ENCODE measurements around the gene AKAIN1.

AKAIN1 gene

GRCh38 chr18:5103286-5103685, 93.8 kb downstream of the AKAIN1 start:
- TF ChIP-seq TSHZ2 (CRISPR knock-in tag; IDR thresholded peaks at IDR 0.05) = no peak
- no peak for TF ChIP-seq ZNF565 (CRISPR knock-in tag; conservative IDR thresholded peaks at IDR 0.05; ENCODE audit: low read depth)
- TF ChIP-seq OSR1 (CRISPR knock-in tag; IDR thresholded peaks at IDR 0.05) = no peak
- TF ChIP-seq TOX (CRISPR knock-in tag; IDR thresholded peaks at IDR 0.05; ENCODE audit: borderline replicate concordance) = no peak
- no peak for TF ChIP-seq CREB5 (CRISPR knock-in tag; IDR thresholded peaks at IDR 0.05; ENCODE audit: low read depth)
- no peak for TF ChIP-seq ESRRG (CRISPR knock-in tag; IDR thresholded peaks at IDR 0.05)
- no peak for ATAC-seq

- ATAC-seq = no peak
- TF ChIP-seq ZFP30 (CRISPR knock-in tag; IDR thresholded peaks at IDR 0.05) (no peak), ZNF565 (CRISPR knock-in tag; conservative IDR thresholded peaks at IDR 0.05; ENCODE audit: low read depth) (no peak), OSR1 (CRISPR knock-in tag; IDR thresholded peaks at IDR 0.05) (no peak), ARNTL (CRISPR knock-in tag; IDR thresholded peaks at IDR 0.05; ENCODE audit: borderline replicate concordance, low read depth) (no peak), CREB5 (CRISPR knock-in tag; IDR thresholded peaks at IDR 0.05; ENCODE audit: low read depth) (no peak), ZFP3 (CRISPR knock-in tag; IDR thresholded peaks at IDR 0.05) (no peak), TSHZ2 (CRISPR knock-in tag; IDR thresholded peaks at IDR 0.05) (no peak), GLIS3 (CRISPR knock-in tag; IDR thresholded peaks at IDR 0.05) (no peak), PATZ1 (CRISPR knock-in tag; IDR thresholded peaks at IDR 0.05; ENCODE audit: borderline replicate concordance) (no peak), ISL1 (CRISPR knock-in tag; IDR thresholded peaks at IDR 0.05) (no peak), ZC3H10 (CRISPR knock-in tag; IDR thresholded peaks at IDR 0.05) (no peak), CSDC2 (CRISPR knock-in tag; IDR thresholded peaks at IDR 0.05) (no peak), TOX (CRISPR knock-in tag; IDR thresholded peaks at IDR 0.05; ENCODE audit: borderline replicate concordance) (no peak), ESRRG (CRISPR knock-in tag; IDR thresholded peaks at IDR 0.05) (no peak), ZNF70 (CRISPR knock-in tag; IDR thresholded peaks at IDR 0.05) (no peak)
- TF ChIP-seq, protein P1, sequence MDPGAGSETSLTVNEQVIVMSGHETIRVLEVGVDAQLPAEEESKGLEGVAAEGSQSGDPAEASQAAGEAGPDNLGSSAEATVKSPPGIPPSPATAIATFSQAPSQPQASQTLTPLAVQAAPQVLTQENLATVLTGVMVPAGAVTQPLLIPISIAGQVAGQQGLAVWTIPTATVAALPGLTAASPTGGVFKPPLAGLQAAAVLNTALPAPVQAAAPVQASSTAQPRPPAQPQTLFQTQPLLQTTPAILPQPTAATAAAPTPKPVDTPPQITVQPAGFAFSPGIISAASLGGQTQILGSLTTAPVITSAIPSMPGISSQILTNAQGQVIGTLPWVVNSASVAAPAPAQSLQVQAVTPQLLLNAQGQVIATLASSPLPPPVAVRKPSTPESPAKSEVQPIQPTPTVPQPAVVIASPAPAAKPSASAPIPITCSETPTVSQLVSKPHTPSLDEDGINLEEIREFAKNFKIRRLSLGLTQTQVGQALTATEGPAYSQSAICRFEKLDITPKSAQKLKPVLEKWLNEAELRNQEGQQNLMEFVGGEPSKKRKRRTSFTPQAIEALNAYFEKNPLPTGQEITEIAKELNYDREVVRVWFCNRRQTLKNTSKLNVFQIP (CRISPR knock-in tag; IDR thresholded peaks at IDR 0.05; ENCODE audit: borderline replicate concordance, low read depth) = no peak
- TF ChIP-seq, protein P2, sequence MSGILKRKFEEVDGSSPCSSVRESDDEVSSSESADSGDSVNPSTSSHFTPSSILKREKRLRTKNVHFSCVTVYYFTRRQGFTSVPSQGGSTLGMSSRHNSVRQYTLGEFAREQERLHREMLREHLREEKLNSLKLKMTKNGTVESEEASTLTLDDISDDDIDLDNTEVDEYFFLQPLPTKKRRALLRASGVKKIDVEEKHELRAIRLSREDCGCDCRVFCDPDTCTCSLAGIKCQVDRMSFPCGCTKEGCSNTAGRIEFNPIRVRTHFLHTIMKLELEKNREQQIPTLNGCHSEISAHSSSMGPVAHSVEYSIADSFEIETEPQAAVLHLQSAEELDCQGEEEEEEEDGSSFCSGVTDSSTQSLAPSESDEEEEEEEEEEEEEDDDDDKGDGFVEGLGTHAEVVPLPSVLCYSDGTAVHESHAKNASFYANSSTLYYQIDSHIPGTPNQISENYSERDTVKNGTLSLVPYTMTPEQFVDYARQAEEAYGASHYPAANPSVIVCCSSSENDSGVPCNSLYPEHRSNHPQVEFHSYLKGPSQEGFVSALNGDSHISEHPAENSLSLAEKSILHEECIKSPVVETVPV (CRISPR knock-in tag; IDR thresholded peaks at IDR 0.05) = no peak
Observed at GRCh38 chr18:5097116-5097703, 99.8 kb downstream of the AKAIN1 start.

Data from SK-N-SH treated with all-trans-retinoic acid at 6 μM for 48 hours (cell line).